Measurements from ENCODE around the gene ADAMTS2. TPM values are rescaled to one million over a fixed set of nuclear protein-coding genes. Genes with fewer than 3 reads are reported as not detected.

The ADAMTS2 gene
- total RNA-seq, 2 experiments from 2014 or later, result not detected

- intact Hi-C loops (cut with micrococcal nuclease), result no loop called here
- H3K27me3 Mint-ChIP-seq, result no peaks in the 10 kb centered on the region
- H3K4me1 Mint-ChIP-seq (ENCODE audit: low read depth), result no peaks in the 10 kb centered on the region
- DNase-seq, result no peak
- no peak overlapping the region for H3K4me3 Mint-ChIP-seq
- CTCF ChIA-PET, result no interaction called here
- H3K27ac Mint-ChIP-seq, result no peak overlapping the region
- H3K36me3 Mint-ChIP-seq, result no peaks in the 10 kb centered on the region
- H3K9me3 Mint-ChIP-seq, result no peaks in the 10 kb centered on the region
- POLR2A ChIA-PET, result no interaction called here
Observed at GRCh38 chr5:179204572-179204971, 140.7 kb downstream of the ADAMTS2 start.

DNA sequence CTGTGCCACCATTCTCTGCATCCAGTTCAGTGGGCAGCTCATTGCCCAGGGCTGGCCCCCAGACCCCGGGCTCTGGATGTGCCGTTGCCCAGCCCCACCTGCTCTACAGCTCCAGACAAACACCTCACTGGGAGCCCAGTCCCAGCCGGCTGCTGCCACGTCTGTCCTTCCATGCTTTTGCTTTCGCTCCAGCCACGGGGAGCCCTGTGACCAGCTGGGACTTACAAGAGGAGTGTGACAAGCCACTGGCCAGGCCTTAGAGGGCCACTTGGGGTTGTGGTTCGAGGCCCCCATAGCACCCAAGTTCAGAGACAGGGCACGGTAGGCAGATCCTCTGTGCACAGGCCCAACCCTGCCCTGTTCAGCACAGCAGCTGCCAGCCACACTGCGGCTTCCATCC lies 142.0 kb downstream of the ADAMTS2 start:
- intact Hi-C loops (cut with micrococcal nuclease), result no loop called here
- CTCF ChIA-PET, result no interaction called here
- peaks cover 1% of the 10 kb centered on the region for H3K27me3 Mint-ChIP-seq
- no peak overlapping the region for H3K27ac Mint-ChIP-seq
- H3K36me3 Mint-ChIP-seq, result no peaks in the 10 kb centered on the region
- H3K4me1 Mint-ChIP-seq (ENCODE audit: low read depth), result no peaks in the 10 kb centered on the region
- H3K9me3 Mint-ChIP-seq, result no peaks in the 10 kb centered on the region
- POLR2A ChIA-PET, result no interaction called here
- no peak overlapping the region for H3K4me3 Mint-ChIP-seq
- no peak for DNase-seq

- Mint-ChIP-seq H3K4me1 (ENCODE audit: low read depth) (no peaks in the 10 kb centered on the region), H3K4me3 (no peak overlapping the region), H3K9me3 (no peaks in the 10 kb centered on the region), H3K27me3 (peaks cover 1% of the 10 kb centered on the region), H3K27ac (no peak overlapping the region), H3K36me3 (no peaks in the 10 kb centered on the region)
- no peak for DNase-seq
- intact Hi-C loops (cut with micrococcal nuclease), result no loop called here
- ChIA-PET POLR2A (no interaction called here), CTCF (no interaction called here)
Observed at GRCh38 chr5:179201986-179202385, 143.3 kb downstream of the ADAMTS2 start.

GRCh38 chr5:179199246-179199645 lies 146.0 kb downstream of the ADAMTS2 start:
- no peak for DNase-seq
- Mint-ChIP-seq H3K9me3 (no peaks in the 10 kb centered on the region), H3K36me3 (no peaks in the 10 kb centered on the region), H3K4me1 (ENCODE audit: low read depth) (no peaks in the 10 kb centered on the region), H3K27ac (no peak overlapping the region), H3K27me3 (peaks cover 1% of the 10 kb centered on the region), H3K4me3 (no peak overlapping the region)
- intact Hi-C loops (cut with micrococcal nuclease), result no loop called here
- ChIA-PET CTCF (no interaction called here), POLR2A (no interaction called here)

- CTCF ChIA-PET, result no interaction called here
- Mint-ChIP-seq H3K27ac (no peak overlapping the region), H3K27me3 (peaks cover 1% of the 10 kb centered on the region), H3K9me3 (no peaks in the 10 kb centered on the region), H3K36me3 (no peaks in the 10 kb centered on the region), H3K4me1 (ENCODE audit: low read depth) (no peaks in the 10 kb centered on the region), H3K4me3 (no peak overlapping the region)
- intact Hi-C loops (cut with micrococcal nuclease), result no loop called here
- POLR2A ChIA-PET, result no interaction called here
- no peak for DNase-seq
Observed at GRCh38 chr5:179198825-179199224, 146.4 kb downstream of the ADAMTS2 start.

DNA sequence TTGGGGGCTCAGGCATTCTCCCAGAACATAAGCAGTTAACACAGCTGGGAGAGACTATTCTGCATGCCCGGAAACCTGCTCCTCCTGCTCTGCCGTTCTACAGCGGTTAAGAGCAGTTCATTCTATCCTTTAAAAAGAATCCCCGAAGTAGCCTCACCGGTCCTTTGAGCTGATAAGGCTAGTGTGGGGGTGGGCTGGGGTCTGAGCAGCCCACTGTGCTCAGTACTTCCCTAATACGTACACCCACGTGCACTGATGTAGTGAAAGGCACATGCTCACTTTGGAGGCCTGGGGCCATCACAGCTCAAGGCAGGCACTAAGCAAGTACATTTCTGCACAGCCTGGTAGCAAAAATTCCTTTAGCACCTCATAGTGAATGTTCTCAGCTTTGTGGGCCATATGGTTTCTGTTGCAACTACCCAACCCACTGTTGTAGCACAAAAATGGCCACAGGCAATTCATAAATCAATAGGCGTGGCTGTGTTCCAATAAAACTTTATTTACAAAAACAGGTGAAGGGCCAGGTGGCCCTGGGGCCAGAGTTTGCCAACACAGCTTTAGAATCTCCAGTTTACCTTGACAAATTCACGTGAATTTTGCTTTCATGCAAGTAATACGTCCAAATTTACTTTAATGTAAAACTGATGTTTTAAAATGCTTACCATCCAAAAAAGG lies 148.7 kb downstream of the ADAMTS2 start:
- Mint-ChIP-seq H3K4me3 (no peak overlapping the region), H3K4me1 (ENCODE audit: low read depth) (no peaks in the 10 kb centered on the region), H3K27me3 (peaks cover 1% of the 10 kb centered on the region), H3K36me3 (no peaks in the 10 kb centered on the region), H3K27ac (no peak overlapping the region), H3K9me3 (no peaks in the 10 kb centered on the region)
- ChIA-PET POLR2A (no interaction called here), CTCF (no interaction called here)
- intact Hi-C loops (cut with micrococcal nuclease), result no loop called here
- DNase-seq, result no peak

DNA sequence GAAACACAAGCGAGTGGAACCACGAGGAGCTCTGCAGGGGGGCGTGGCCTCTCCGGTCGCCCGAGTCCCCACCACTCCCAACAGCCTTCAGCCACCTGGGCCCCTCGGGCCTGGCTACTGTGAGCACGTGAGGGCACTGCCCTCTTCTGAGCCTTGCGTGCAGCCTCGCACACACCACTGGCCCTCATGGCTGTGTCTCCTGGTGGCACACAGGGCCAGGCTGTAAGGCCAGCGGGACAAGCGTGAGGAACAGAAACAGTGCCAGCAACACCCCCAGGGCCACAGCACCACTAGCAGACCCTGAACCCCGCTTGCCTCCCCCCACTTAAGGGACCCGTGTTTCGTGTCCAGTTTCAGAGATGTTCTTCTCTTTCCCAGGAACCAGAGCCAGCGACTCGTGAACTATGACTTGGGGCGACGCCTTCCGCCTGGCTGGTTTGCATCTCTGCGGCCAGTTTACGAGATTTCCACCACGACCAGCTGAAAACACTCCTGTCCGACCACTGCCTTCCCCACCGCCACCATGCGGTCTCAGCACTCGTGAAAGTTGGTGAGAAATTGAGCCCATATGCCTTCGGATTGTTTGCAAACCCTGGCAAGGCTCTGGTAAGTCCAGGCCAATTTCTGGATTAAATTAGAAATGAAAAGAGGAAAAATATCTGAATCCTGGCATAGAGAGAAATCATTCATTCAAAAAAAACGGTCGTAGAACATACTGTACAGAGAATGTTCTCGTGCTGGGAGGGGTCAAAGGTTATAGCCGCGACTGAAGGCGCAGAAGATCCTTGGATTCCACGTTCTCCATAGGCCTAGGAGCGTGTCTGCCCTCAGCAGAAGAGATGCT lies 149.5 kb downstream of the ADAMTS2 start:
- intact Hi-C loops (cut with micrococcal nuclease), result no loop called here
- CTCF ChIA-PET, result no interaction called here

DNA sequence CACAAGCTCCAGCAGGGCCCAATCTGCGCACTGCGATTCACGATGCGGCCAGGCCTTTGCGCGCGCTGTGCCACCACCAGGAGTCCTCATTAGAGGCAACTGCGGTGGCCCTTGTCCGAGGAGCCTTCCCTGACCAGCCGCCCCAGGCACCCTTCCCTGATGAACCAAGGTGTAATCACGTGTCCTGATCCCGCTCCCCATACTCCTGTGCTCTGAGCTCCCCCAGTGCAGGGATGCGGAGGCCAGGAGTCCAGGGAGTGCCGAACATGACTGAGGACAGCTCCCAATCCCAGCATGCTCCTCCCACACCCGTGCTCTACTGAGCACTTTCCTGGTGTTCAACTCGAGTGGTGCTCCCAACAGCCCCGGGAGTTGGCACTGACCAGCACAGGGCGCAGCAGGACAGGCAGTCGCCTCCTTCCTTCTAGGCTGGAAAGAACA lies 150.3 kb downstream of the ADAMTS2 start:
- Mint-ChIP-seq H3K9me3 (no peaks in the 10 kb centered on the region), H3K4me1 (ENCODE audit: low read depth) (no peaks in the 10 kb centered on the region), H3K27ac (no peak overlapping the region), H3K27me3 (peaks cover 1% of the 10 kb centered on the region), H3K36me3 (no peaks in the 10 kb centered on the region), H3K4me3 (no peak overlapping the region)
- ChIA-PET POLR2A (no interaction called here), CTCF (interaction anchor here (0.7 kb wide), 1 partner anchor 176 kb away, joined by 3 read pairs; no protein-coding TSS in a partner anchor)
- no peak for DNase-seq
- intact Hi-C loops (cut with micrococcal nuclease), result no loop called here

More for the DNA sequence above, 149.5 kb downstream of the ADAMTS2 start:
- H3K27me3 Mint-ChIP-seq, result peaks cover 1% of the 10 kb centered on the region
- POLR2A ChIA-PET, result no interaction called here
- no peaks in the 10 kb centered on the region for H3K4me1 Mint-ChIP-seq (ENCODE audit: low read depth)
- no peaks in the 10 kb centered on the region for H3K9me3 Mint-ChIP-seq
- H3K36me3 Mint-ChIP-seq, result no peaks in the 10 kb centered on the region
- no peak overlapping the region for H3K4me3 Mint-ChIP-seq
- no peak overlapping the region for H3K27ac Mint-ChIP-seq
- no peak for DNase-seq

- CTCF ChIA-PET, result interaction anchor here (0.7 kb wide), 1 partner anchor 175 kb away, joined by 3 read pairs; no protein-coding TSS in a partner anchor
Observed at GRCh38 chr5:179194201-179194910, 150.9 kb downstream of the ADAMTS2 start.

GRCh38 chr5:179193746-179194145 lies 151.5 kb downstream of the ADAMTS2 start:
- Mint-ChIP-seq H3K36me3 (no peaks in the 10 kb centered on the region), H3K27ac (no peak overlapping the region), H3K4me1 (ENCODE audit: low read depth) (no peaks in the 10 kb centered on the region), H3K4me3 (no peak overlapping the region), H3K9me3 (no peaks in the 10 kb centered on the region), H3K27me3 (no peaks in the 10 kb centered on the region)
- intact Hi-C loops (cut with micrococcal nuclease), result no loop called here
- DNase-seq, result no peak
- CTCF ChIA-PET, result no interaction called here
- POLR2A ChIA-PET, result no interaction called here

More at GRCh38 chr5:179194201-179194910, 150.9 kb downstream of the ADAMTS2 start:
- no peak for DNase-seq
- no peaks in the 10 kb centered on the region for H3K9me3 Mint-ChIP-seq
- H3K36me3 Mint-ChIP-seq, result no peaks in the 10 kb centered on the region
- H3K27me3 Mint-ChIP-seq, result peaks cover 1% of the 10 kb centered on the region
- no peak overlapping the region for H3K4me3 Mint-ChIP-seq
- H3K27ac Mint-ChIP-seq, result no peak overlapping the region
- H3K4me1 Mint-ChIP-seq (ENCODE audit: low read depth), result no peaks in the 10 kb centered on the region
- intact Hi-C loops (cut with micrococcal nuclease), result no loop called here
- POLR2A ChIA-PET, result no interaction called here

- no peak overlapping the region for H3K27ac Mint-ChIP-seq
- DNase-seq, result no peak
- H3K9me3 Mint-ChIP-seq, result no peaks in the 10 kb centered on the region
- intact Hi-C loops (cut with micrococcal nuclease), result no loop called here
- POLR2A ChIA-PET, result no interaction called here
- H3K36me3 Mint-ChIP-seq, result no peaks in the 10 kb centered on the region
- CTCF ChIA-PET, result no interaction called here
- H3K4me3 Mint-ChIP-seq, result no peak overlapping the region
- H3K27me3 Mint-ChIP-seq, result no peaks in the 10 kb centered on the region
- H3K4me1 Mint-ChIP-seq (ENCODE audit: low read depth), result no peaks in the 10 kb centered on the region
Observed at GRCh38 chr5:179192891-179193470, 152.3 kb downstream of the ADAMTS2 start.

- Mint-ChIP-seq H3K4me1 (ENCODE audit: low read depth) (no peaks in the 10 kb centered on the region), H3K9me3 (no peaks in the 10 kb centered on the region), H3K27me3 (no peaks in the 10 kb centered on the region), H3K27ac (no peak overlapping the region), H3K36me3 (no peaks in the 10 kb centered on the region), H3K4me3 (no peak overlapping the region)
- POLR2A ChIA-PET, result no interaction called here
- CTCF ChIA-PET, result no interaction called here
- intact Hi-C loops (cut with micrococcal nuclease), result no loop called here
- no peak for DNase-seq
Observed at GRCh38 chr5:179192185-179192890, 152.9 kb downstream of the ADAMTS2 start.
